HG03064 (cell line): ENCODE measurements around the gene GALNT1.
A peak's percentile ranks its signal among the peaks of the same experiment; 100 is the strongest.
"Not testable (repeated sequence)": the region's sequence is repeated elsewhere in the genome, so short reads cannot be mapped to it uniquely, and the experiment has no call there.

Source experiments
- ATAC-seq: cut with Tn5 transposase; IDR thresholded peaks from one replicate; pipeline ENCODE4 v1.9.1; 2021; ENCODE audit warnings: low read depth; ENCODE audit not compliant: unreplicated experiment

GALNT1 gene

DNA sequence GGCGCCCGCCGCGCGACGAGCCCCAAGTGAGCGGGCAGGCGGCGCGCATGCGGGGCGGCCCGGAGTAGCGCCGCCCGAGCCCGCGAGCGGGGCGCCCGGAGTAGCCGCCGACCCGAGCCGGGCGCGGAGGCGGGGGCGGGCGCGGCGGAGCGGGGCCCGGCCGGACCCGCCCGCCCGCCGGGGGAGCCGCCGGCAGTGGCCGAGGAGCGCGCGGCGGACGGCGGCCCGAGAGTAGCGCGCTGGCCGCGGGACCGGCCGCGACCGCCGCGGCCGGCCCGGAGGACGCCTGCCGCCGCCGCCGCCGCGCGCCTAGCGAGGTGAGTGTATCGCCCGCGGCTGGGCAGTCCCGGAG lies at the start of gene GALNT1:
GALNT1 (plus strand) TSS at position 195 of the 352 bp plus-strand sequence. CDS start 72,923 bp downstream, outside the sequence.
- no peak for ATAC-seq

- ATAC-seq = no peak
Observed at GRCh38 chr18:35533916-35534405, 47.6 kb upstream of the GALNT1 start.

- no peak for ATAC-seq
Observed at GRCh38 chr18:35535297-35535696, 46.2 kb upstream of the GALNT1 start.

- no peak for ATAC-seq
Observed at GRCh38 chr18:35542356-35542755, 39.2 kb upstream of the GALNT1 start.

- ATAC-seq = no peak
Observed at GRCh38 chr18:35547008-35547605, 34.4 kb upstream of the GALNT1 start.

- no peak for ATAC-seq
Observed at GRCh38 chr18:35549564-35549963, 32.0 kb upstream of the GALNT1 start.

DNA sequence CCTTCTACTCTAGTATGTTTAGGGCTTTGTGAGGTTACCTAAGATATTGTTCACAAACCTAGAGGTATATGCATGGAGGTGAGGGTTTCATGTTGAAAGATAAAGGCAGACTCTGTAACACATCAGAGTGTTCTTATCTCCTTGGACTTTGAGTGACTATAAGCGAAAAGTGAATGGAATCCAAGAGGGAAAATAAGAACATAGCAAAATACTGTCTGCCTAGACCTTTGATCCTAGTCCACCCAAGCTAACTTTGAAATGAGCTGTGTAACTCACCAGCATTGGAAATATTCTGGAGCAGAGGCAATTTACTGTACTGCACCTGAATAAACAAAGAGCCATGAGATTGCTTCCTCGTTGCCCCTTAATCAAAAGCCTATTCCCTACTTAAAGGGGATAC lies 28.2 kb upstream of the GALNT1 start:
- no peak for ATAC-seq

GRCh38 chr18:35555538-35555937 lies 26.0 kb upstream of the GALNT1 start:
- ATAC-seq = not testable (repeated sequence)

DNA sequence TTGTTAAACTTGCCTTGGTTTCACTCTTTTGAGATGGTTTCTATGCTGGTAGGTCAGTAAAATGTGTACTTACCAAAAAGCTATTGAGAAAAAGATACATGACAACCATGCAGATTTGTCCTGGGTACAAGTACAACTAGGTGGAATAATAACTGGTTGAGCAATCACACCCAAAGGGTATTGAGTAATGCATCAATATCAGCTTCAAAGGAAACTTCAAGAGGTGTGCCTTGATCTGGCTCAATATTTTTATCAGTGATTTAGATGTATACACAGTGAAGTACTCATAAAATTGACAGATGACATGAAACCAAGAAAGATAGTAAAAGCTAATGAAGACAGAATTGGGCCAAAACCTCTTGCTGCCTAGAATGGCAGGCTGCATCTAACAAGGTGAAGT lies 21.7 kb upstream of the GALNT1 start:
- ATAC-seq = no peak

DNA sequence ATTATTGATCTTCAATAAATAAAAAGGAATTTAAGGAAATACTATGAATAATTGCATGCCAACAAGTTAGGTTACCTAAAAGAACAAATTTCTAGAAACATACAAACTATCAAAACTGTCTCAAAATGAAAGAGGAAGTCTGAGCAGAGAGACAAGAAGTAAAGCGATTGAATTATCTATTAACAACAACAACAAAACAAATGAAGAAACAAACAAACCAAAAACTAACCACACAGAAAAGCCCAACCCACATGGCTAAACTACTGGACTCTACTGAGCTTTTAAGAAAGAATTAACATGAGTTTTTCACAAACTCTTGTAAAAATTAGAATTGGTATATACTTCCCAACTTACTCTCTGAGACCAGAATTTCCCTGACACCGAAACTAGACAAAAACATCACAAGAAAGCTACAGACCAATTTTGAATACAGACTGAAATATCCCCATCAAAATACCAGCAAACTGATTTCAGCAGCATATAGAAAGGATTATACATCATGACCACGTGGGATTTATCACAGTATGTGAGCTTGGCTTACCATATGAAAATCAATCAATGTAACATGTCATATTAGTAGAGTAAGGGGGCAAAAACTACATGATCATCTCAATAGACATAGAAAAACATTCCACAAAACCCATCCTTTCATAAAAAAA lies 16.6 kb upstream of the GALNT1 start:
- peak; percentile 74 for ATAC-seq

GRCh38 chr18:35566019-35566418 lies 15.5 kb upstream of the GALNT1 start:
- no peak for ATAC-seq

DNA sequence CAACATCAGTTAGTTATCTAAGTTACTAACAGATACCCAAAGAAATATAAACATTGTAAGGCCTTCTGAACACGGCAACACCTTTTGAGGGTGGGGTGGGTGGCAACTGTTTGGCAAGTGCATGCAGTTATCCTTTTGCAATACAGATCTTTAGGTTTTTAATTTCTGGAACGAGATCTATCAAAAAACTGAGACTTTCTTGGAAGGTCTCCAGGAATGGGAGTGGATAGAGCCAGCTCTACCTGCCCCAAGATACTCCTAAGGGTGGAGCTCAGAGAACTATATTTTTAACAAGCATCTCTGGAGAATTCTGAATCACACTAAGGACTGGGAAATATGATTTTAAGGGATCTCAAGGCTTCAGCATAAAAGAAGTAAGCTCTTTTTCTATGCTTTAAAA lies 11.4 kb upstream of the GALNT1 start:
- ATAC-seq = no peak

DNA sequence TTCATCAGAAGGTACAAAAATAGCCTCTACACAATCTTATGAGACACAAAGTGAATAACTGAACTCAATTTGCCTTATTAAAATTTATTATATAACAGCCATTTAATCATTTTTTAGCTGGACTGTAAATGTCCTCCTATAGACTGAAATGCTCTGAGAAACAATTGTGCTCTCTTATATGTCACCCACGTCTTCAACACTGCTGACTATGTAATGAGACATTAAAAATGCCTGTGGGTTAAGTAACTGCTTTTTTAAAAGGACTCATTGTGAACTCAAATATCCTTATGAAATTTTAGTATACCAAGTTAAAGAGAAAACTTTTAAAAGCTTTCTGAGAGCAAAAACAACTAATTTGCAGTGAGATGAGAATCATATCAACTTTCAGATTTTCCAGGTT lies 10.4 kb upstream of the GALNT1 start:
- no peak for ATAC-seq

- ATAC-seq = no peak
Observed at GRCh38 chr18:35572644-35573043, 8.9 kb upstream of the GALNT1 start.

DNA sequence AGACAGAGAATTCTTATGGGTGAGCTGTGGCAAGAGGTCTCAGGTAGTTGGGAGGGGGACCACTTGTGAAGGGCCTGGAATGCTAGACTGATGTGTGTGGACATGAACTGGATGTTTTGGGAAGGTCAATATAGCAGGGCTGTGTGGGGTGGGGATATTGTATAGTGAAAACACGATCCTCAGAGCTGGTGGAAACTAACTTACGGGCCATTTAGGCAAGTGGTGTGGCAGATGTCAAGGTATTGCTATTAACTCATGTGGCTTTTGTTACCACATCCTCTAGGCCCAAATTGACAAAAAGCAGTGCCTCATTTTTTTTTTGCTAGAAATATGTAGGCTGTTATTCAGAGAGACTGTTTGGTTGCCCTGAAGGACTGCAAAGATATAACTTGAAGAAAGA lies 8.0 kb upstream of the GALNT1 start:
- no peak for ATAC-seq

GRCh38 chr18:35576240-35576845 lies 5.2 kb upstream of the GALNT1 start:
- not testable (repeated sequence) for ATAC-seq

GRCh38 chr18:35577045-35577848 lies 4.3 kb upstream of the GALNT1 start:
- peak; percentile 64 for ATAC-seq

- no peak for ATAC-seq
Observed at GRCh38 chr18:35578481-35578880, 3.1 kb upstream of the GALNT1 start.

DNA sequence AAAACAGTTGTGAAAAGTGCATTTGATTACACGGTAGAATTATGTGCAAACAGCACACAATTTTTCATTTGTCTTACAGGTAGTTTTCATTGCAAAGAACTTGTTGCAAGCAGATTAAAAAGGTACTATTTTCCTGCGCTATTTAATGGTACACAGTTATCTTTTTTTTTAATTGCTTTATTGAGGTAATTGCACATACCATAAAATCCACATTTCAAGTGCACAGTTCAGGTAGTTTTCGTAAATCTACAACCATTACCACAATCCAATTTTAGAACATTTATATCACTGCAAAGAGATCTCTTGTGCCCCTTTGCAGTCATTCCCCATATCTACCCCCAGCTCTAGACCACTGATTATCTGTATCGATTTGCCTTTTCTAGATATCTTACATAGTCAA lies 2.6 kb upstream of the GALNT1 start:
- ATAC-seq = no peak

GRCh38 chr18:35580701-35581539 lies 620 bp upstream of the GALNT1 start:
- ATAC-seq = peak; percentile 25
